ENCODE data around the gene CDT1.

CDT1 gene

DNA sequence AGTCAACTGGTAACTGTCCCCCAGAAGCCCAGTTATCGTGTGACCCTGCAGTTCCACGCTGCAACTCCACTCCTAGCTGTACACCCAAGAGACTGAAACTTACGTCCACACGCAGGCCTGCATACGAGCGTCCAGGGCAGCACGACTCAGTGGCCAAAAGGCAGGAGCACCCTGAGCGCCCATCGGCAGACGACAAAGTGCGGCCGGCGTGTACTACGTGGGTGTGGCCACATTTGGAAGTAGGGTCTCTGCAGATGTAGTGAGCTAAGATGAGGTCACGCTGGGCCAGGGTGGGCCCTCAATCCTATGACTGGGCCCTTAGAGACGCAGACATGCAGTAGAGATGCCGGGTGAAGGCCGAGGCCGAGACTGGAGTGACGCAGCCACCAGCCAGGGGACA, 39.7 kb downstream of the CDT1 start:
- Histone ChIP-seq H2BK120ac (ENCODE audit: low read depth, low read length) (no peak overlapping the region), H4K91ac (ENCODE audit: low read length) (no peak overlapping the region), H2AK5ac (ENCODE audit: low read length, severe bottlenecking) (no peak overlapping the region), H3K23ac (ENCODE audit: low read length in 2 of 2) (no peak overlapping the region), H3K27ac (ENCODE audit: low read length, poor library complexity, severe bottlenecking) (no peak overlapping the region), H3K36me3 (ENCODE audit: control insufficient read depth in 1 of 2, insufficient read depth in 2 of 2, low read depth in 1 of 2, low read length in 2 of 2) (peaks cover 39 to 69% of the 10 kb centered on the region in 2 experiments), H3K4ac (ENCODE audit: low read depth in 1 of 2, low read length in 2 of 2) (no peak overlapping the region), H3K4me3 (ENCODE audit: insufficient read depth in 1 of 2, low read depth in 1 of 2, low read length in 2 of 2) (no peak overlapping the region), H4K8ac (ENCODE audit: low read length) (no peak overlapping the region), H3K9me3 (ENCODE audit: control insufficient read depth, low read length) (no peaks in the 10 kb centered on the region), H2BK15ac (ENCODE audit: low read depth, poor library complexity, severe bottlenecking) (no peak overlapping the region), H2BK12ac (ENCODE audit: low read length in 2 of 2) (no peak overlapping the region), H3K4me1 (ENCODE audit: control insufficient read depth, insufficient read depth, low read depth, low read length) (no peaks in the 10 kb centered on the region), H2BK5ac (ENCODE audit: low read depth, low read length, poor library complexity, severe bottlenecking) (no peak overlapping the region), H3K27me3 (ENCODE audit: control insufficient read depth in 1 of 2, insufficient read depth in 1 of 2, low read length in 2 of 2) (no peaks in the 10 kb centered on the region), H3K9ac (ENCODE audit: low read length) (no peak overlapping the region), H3K79me1 (replicated peaks; ENCODE audit: low read length, poor library complexity, severe bottlenecking) (peaks cover 21% of the 10 kb centered on the region), H3K18ac (ENCODE audit: low read depth in 1 of 2, low read length in 2 of 2) (no peak overlapping the region), H3K4me2 (ENCODE audit: low read length, poor library complexity, severe bottlenecking) (no peak overlapping the region), H2AFZ (ENCODE audit: low read depth, low read length) (no peak overlapping the region), H3K14ac (ENCODE audit: low read length in 2 of 2) (no peak overlapping the region)
- DNase-seq, result no peak
- 94% methylated on average over 20 of the region's 20 CpGs for WGBS

DNA sequence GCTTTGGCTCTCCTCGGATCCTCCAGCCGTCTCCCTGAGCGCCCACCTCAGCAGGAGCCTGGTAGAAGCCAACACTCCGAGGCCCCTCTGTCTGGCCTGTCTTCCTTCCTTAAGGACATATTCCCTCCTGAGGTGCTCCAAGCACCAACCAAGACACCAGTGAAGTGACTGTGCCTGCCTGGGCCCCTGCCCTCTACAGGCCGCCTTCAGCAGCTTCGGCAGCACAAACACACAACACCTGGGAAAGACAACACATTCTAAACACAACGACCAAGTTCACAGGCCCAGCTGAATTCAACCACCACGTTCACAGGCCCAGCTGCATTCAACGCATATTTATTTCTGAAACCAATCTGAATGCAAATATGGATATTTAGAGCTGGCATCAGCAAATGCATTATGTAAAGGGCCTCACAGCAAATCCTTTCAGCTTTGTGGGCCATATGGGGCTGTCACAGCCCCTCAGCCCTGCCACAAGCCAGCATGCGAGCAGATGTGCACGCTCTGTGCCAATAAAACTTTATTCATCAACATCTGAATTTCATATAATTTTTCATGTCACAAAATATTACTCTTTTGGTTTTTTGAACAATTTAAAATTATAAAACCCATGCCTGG, 40.9 kb downstream of the CDT1 start:
- 87% methylated on average over 11 of the region's 11 CpGs for WGBS
- Histone ChIP-seq H3K23ac (ENCODE audit: low read length in 2 of 2) (no peak overlapping the region), H3K4me1 (ENCODE audit: control insufficient read depth, insufficient read depth, low read depth, low read length) (no peaks in the 10 kb centered on the region), H2BK5ac (ENCODE audit: low read depth, low read length, poor library complexity, severe bottlenecking) (no peak overlapping the region), H2AFZ (ENCODE audit: low read depth, low read length) (no peak overlapping the region), H3K9ac (ENCODE audit: low read length) (no peak overlapping the region), H2AK5ac (ENCODE audit: low read length, severe bottlenecking) (no peak overlapping the region), H3K4ac (ENCODE audit: low read depth in 1 of 2, low read length in 2 of 2) (no peak overlapping the region), H3K4me3 (ENCODE audit: insufficient read depth in 1 of 2, low read depth in 1 of 2, low read length in 2 of 2) (no peak overlapping the region), H3K18ac (ENCODE audit: low read depth in 1 of 2, low read length in 2 of 2) (no peak overlapping the region), H3K4me2 (ENCODE audit: low read length, poor library complexity, severe bottlenecking) (no peak overlapping the region), H3K27ac (ENCODE audit: low read length, poor library complexity, severe bottlenecking) (no peak overlapping the region), H2BK15ac (ENCODE audit: low read depth, poor library complexity, severe bottlenecking) (peak overlapping the region; percentile 26), H3K36me3 (ENCODE audit: control insufficient read depth in 1 of 2, insufficient read depth in 2 of 2, low read depth in 1 of 2, low read length in 2 of 2) (peaks cover 26 to 62% of the 10 kb centered on the region in 2 experiments), H3K9me3 (ENCODE audit: control insufficient read depth, low read length) (no peaks in the 10 kb centered on the region), H4K91ac (ENCODE audit: low read length) (no peak overlapping the region), H2BK12ac (ENCODE audit: low read length in 2 of 2) (no peak overlapping the region), H3K27me3 (ENCODE audit: control insufficient read depth in 1 of 2, insufficient read depth in 1 of 2, low read length in 2 of 2) (no peaks in the 10 kb centered on the region), H4K8ac (ENCODE audit: low read length) (no peak overlapping the region), H3K79me1 (replicated peaks; ENCODE audit: low read length, poor library complexity, severe bottlenecking) (peaks cover 24% of the 10 kb centered on the region), H2BK120ac (ENCODE audit: low read depth, low read length) (no peak overlapping the region), H3K14ac (ENCODE audit: low read length in 2 of 2) (no peak overlapping the region)
- DNase-seq, result no peak

DNA sequence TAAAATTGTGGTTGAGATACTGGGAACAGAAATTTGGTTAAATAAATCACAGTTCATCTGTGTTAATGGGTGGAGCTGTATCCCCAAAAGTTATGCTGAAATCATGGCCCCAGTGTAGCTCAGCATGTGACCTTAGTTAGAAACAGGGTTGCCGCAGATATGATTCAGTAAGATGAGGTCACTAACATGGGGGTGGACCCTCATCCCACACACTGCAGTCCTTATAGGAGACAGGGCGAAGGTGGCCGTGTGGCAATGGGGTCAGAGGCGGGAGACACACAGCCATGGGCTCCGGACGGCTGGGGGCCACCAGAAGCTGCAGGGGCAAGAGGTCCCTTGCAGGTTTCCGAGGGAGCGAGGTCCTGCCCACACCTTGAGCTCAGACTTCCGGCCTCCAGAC, 42.5 kb downstream of the CDT1 start:
- DNase-seq, result no peak
- Histone ChIP-seq H2BK15ac (ENCODE audit: low read depth, poor library complexity, severe bottlenecking) (no peak overlapping the region), H3K4me1 (ENCODE audit: control insufficient read depth, insufficient read depth, low read depth, low read length) (no peaks in the 10 kb centered on the region), H3K4me3 (ENCODE audit: insufficient read depth in 1 of 2, low read depth in 1 of 2, low read length in 2 of 2) (no peak overlapping the region), H3K23ac (ENCODE audit: low read length in 2 of 2) (no peak overlapping the region), H2BK12ac (ENCODE audit: low read length in 2 of 2) (no peak overlapping the region), H3K36me3 (ENCODE audit: control insufficient read depth in 1 of 2, insufficient read depth in 2 of 2, low read depth in 1 of 2, low read length in 2 of 2) (peaks cover 23 to 62% of the 10 kb centered on the region in 2 experiments), H2AK5ac (ENCODE audit: low read length, severe bottlenecking) (no peak overlapping the region), H4K8ac (ENCODE audit: low read length) (no peak overlapping the region), H3K18ac (ENCODE audit: low read depth in 1 of 2, low read length in 2 of 2) (no peak overlapping the region), H4K91ac (ENCODE audit: low read length) (no peak overlapping the region), H3K27ac (ENCODE audit: low read length, poor library complexity, severe bottlenecking) (no peak overlapping the region), H2AFZ (ENCODE audit: low read depth, low read length) (no peak overlapping the region), H3K9me3 (ENCODE audit: control insufficient read depth, low read length) (no peaks in the 10 kb centered on the region), H3K4me2 (ENCODE audit: low read length, poor library complexity, severe bottlenecking) (no peak overlapping the region), H2BK5ac (ENCODE audit: low read depth, low read length, poor library complexity, severe bottlenecking) (no peak overlapping the region), H3K27me3 (ENCODE audit: control insufficient read depth in 1 of 2, insufficient read depth in 1 of 2, low read length in 2 of 2) (no peaks in the 10 kb centered on the region), H3K9ac (ENCODE audit: low read length) (peak overlapping the region; percentile 43), H2BK120ac (ENCODE audit: low read depth, low read length) (no peak overlapping the region), H3K4ac (ENCODE audit: low read depth in 1 of 2, low read length in 2 of 2) (no peak overlapping the region), H3K79me1 (replicated peaks; ENCODE audit: low read length, poor library complexity, severe bottlenecking) (peaks cover 34% of the 10 kb centered on the region), H3K14ac (ENCODE audit: low read length in 2 of 2) (no peak overlapping the region)
- WGBS, result 96% methylated on average over 9 of the region's 9 CpGs

DNA sequence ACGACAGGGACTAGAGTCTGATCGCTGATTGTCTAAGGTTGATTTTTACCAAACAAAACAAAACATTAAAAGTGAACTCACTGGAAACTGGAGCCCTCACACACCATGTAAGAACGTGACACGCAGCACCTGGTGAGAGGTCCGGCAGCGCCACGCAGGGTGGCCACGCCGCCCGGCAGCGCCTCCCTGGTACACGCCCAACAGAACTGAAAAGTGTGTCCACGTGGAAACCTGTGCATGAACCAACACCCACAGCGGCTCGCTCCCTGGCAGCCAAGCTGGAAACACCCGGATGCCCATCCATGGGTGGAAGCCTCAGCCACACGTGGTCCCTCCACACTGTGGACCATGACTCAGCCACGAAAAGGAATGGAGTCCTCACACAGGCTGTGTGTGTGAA, 44.1 kb downstream of the CDT1 start:
- Histone ChIP-seq H3K4me3 (ENCODE audit: insufficient read depth in 1 of 2, low read depth in 1 of 2, low read length in 2 of 2) (no peak overlapping the region), H2BK12ac (ENCODE audit: low read length in 2 of 2) (no peak overlapping the region), H3K4ac (ENCODE audit: low read depth in 1 of 2, low read length in 2 of 2) (no peak overlapping the region), H3K4me2 (ENCODE audit: low read length, poor library complexity, severe bottlenecking) (no peak overlapping the region), H2BK15ac (ENCODE audit: low read depth, poor library complexity, severe bottlenecking) (no peak overlapping the region), H3K27me3 (ENCODE audit: control insufficient read depth in 1 of 2, insufficient read depth in 1 of 2, low read length in 2 of 2) (no peaks in the 10 kb centered on the region), H3K4me1 (ENCODE audit: control insufficient read depth, insufficient read depth, low read depth, low read length) (no peaks in the 10 kb centered on the region), H2BK5ac (ENCODE audit: low read depth, low read length, poor library complexity, severe bottlenecking) (no peak overlapping the region), H2BK120ac (ENCODE audit: low read depth, low read length) (no peak overlapping the region), H2AK5ac (ENCODE audit: low read length, severe bottlenecking) (no peak overlapping the region), H4K91ac (ENCODE audit: low read length) (no peak overlapping the region), H2AFZ (ENCODE audit: low read depth, low read length) (no peak overlapping the region), H3K79me1 (replicated peaks; ENCODE audit: low read length, poor library complexity, severe bottlenecking) (peaks cover 28% of the 10 kb centered on the region), H4K8ac (ENCODE audit: low read length) (no peak overlapping the region), H3K9ac (ENCODE audit: low read length) (no peak overlapping the region), H3K36me3 (ENCODE audit: control insufficient read depth in 1 of 2, insufficient read depth in 2 of 2, low read depth in 1 of 2, low read length in 2 of 2) (peaks cover 23 to 55% of the 10 kb centered on the region in 2 experiments), H3K14ac (ENCODE audit: low read length in 2 of 2) (peak overlapping the region in 1 of 2 experiments; percentile 8), H3K9me3 (ENCODE audit: control insufficient read depth, low read length) (no peaks in the 10 kb centered on the region), H3K27ac (ENCODE audit: low read length, poor library complexity, severe bottlenecking) (no peak overlapping the region), H3K23ac (ENCODE audit: low read length in 2 of 2) (no peak overlapping the region), H3K18ac (ENCODE audit: low read depth in 1 of 2, low read length in 2 of 2) (no peak overlapping the region)
- DNase-seq, result no peak
- 96% methylated on average over 18 of the region's 18 CpGs for WGBS

Measured in mesenchymal stem cell (in vitro differentiated cells and primary cell).